Measurements from ENCODE around the gene HLA-A.

Gene HLA-A

DNA sequence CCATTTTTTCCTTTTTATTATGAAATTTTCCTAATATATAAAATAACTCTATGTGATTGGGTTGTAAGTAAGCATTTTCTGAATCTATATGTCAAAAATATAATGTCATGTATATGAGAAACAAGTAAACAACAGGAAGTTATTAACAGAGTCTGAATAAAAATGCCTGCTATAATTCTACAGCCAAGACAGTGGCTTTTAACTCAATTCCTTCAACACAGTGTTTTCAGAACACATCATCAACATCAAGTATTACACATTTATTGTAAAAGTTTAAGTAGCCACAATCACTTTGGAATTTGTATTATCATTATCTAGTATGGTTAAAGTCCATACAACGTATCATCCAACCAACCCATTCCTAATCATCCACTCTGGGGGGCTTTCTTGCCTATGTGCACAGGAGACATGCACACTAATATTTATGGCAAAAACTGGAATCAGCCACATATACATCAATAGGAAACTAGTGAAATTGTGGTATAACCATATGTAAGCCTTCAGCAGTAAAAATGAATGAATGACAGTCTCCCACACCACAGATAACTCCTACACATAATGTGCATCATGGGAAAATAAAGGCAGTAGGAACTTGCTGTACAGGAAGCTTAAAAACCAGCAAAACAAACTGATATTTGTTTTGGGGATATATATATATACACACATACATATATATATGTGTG, 6.9 kb upstream of the HLA-A start:
- DNase-seq: no peak

DNA sequence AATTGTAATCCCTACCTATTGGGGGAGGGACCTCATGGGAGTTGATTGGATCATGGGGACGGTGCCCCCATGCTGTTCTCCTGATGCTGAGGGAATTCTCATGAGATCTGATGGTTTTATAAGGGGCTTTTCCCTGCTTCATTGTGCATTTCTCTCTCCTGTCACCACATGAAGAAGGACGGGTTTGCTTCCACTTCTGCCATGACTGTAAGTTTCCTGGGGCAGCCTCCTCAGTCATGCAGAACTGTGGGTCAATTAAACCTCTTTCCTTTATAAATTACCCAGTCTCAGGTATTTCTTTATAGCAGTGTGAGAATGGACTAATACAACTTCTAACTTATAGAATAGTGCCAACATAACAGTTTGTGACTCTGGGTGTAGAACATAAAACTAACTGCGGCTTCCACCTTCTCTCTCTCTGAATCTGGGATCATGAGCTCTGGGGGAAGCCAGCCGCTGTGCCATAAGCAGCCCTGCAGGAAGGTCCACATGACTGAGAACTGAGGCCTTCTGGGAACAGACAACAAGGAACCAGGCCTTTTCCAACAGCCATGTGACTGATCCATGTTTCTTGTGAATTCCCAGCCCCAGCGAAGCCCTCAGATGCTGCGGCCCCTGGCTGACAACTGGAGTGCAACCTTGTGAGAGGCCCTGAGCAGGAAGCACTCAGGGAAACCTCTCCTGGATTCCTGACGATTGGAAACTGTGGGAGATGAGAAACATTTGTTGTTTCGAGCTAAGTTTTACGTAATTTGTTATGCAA, 3.4 kb upstream of the HLA-A start:
- DNase-seq: no peak

DNA sequence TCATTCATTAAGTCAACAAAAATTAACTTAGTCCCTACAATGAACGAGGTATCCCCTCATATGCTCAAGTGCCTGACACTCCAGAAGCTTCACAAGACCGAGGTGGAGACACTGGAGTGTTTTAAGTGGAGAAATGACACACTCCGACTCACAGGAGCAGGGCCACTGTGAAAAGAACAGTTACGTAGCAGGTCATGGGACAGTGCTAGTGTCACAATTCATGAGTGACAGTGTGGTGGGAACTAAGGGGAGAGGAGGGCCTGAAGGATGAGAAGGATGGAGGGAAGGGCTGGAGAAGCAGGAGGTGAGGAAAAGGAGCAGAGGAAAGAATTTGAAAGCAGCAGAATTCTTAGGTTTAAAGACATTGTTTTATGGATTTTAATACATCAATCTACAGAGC, 1.3 kb upstream of the HLA-A start:
- peak in 1 of 51 donors; percentile 9 for DNase-seq

DNA sequence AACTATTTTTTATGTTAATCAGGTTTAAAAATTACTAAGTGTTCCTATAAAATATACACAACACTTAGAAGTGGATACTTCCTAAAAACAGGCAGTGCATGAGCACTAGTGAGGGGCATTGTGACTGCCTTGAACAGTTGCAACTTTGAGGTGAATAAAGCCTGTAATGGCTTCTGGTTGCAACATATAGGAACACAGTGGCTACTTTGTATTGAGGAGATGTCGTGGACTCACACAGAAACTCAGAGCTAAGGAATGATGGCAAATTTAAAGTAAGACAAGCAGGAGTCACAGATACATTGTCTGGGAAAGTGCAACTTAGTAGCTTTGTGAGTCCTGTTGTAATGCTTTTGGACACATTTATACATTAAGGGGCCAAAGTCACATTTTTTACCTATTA, 861 bp upstream of the HLA-A start:
- no peak for DNase-seq

DNA sequence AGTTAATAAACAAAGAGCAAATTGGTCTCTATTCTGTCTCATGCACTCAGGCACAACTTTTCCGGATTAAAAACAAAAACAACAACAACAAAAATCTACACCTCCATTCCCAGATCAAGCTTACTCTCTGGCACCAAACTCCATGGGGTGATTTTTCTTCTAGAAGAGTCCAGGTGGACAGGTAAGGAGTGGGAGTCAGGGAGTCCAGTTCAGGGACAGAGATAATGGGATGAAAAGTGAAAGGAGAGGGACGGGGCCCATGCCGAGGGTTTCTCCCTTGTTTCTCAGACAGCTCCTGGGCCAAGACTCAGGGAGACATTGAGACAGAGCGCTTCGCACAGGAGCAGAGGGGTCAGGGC, 437 bp upstream of the HLA-A start:
- DNase-seq: peak in 1 of 51 donors; percentile 55

DNA sequence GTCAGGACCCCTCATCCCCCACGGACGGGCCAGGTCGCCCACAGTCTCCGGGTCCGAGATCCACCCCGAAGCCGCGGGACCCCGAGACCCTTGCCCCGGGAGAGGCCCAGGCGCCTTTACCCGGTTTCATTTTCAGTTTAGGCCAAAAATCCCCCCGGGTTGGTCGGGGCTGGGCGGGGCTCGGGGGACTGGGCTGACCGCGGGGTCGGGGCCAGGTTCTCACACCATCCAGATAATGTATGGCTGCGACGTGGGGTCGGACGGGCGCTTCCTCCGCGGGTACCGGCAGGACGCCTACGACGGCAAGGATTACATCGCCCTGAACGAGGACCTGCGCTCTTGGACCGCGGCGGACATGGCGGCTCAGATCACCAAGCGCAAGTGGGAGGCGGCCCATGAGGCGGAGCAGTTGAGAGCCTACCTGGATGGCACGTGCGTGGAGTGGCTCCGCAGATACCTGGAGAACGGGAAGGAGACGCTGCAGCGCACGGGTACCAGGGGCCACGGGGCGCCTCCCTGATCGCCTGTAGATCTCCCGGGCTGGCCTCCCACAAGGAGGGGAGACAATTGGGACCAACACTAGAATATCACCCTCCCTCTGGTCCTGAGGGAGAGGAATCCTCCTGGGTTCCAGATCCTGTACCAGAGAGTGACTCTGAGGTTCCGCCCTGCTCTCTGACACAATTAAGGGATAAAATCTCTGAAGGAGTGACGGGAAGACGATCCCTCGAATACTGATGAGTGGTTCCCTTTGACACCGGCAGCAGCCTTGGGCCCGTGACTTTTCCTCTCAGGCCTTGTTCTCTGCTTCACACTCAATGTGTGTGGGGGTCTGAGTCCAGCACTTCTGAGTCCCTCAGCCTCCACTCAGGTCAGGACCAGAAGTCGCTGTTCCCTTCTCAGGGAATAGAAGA, 978 bp downstream of the HLA-A start:
- DNase-seq: peak in 3 of 51 donors; percentile 5 to 30 (median 30)

DNA sequence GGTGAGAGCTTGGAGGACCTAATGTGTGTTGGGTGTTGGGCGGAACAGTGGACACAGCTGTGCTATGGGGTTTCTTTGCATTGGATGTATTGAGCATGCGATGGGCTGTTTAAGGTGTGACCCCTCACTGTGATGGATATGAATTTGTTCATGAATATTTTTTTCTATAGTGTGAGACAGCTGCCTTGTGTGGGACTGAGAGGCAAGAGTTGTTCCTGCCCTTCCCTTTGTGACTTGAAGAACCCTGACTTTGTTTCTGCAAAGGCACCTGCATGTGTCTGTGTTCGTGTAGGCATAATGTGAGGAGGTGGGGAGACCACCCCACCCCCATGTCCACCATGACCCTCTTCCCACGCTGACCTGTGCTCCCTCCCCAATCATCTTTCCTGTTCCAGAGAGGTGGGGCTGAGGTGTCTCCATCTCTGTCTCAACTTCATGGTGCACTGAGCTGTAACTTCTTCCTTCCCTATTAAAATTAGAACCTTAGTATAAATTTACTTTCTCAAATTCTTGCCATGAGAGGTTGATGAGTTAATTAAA, 3.0 kb downstream of the HLA-A start:
- DNase-seq: no peak

DNA sequence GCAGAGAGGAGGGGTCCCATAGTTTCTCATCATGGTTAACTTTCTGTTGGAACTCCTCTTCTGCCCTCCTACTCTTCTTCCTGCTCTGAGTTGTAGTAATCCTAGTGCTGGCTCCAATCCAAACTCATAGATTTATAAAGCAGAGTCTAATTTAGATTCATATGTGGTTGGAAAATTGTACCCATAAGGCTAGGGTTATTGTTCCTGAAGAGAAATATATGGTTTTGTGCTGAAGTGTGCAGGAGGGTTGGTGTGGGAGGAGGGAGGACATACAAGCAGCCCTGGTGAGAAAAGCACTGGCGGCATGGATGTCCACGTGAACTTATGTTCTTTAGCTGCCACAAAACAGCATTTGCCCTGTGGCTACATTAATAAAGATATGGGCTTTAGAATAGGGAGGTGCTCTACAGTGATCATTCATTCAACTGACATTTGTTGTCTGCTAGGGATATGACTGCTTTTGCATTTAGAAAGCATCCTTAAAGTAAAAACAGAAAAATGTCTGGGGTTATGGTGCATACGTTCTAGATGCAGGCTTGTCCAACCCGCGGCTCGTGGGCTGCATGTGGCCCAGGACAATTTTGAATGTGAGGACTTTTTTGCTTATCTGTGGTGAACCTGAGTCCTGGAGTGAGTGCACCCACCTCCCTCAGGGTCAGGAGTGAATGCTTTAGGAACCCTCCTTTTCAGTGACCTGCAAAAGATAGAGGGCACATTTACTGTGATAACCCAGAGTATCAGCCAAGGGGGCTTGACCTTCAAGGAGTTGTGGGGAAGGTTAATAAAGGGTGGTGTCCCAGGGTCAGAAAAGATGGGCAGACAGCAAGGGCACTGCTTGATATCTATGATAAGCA, 4.1 kb downstream of the HLA-A start:
- no peak for DNase-seq

DNA sequence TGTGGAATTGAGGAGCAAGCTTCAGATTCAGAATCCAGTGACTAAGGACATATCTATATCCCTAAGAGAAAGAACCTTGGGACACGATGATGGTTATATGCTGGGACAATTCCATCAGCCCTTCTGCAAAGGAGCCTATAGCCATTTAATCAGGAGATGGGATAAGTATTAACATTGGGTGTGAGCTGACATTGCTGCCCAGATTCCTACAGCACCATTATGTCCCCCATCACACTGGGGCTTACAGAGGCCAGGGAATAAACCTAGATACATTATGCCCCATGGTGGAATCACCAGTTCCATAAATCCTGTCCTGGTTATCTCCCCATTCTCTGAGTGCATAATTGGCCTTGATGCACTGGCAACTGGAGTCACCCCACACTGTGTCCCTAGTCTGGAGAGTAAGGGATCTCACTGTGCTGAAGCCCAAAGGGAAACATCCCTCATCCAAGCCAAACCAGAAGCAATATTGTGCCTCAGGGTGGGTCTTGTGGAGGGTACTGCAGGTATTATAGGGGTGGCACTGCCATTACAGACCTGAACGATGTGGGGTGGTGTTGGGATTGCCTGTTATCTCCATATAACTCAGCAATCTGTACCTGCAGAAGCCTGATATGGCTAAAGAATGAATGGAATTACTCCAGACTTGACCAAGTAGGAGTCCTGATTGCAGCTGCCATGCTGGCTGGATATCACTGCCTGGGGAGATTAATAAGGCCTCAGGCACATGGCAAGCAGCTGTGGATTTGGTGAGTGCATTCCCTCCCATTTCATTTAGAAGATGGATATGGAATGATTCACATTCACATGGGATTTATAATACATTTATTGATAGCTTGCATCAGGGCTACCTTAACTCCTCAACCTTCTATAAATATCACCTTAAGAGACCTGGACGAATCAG, 5.0 kb downstream of the HLA-A start:
- DNase-seq: no peak

DNA sequence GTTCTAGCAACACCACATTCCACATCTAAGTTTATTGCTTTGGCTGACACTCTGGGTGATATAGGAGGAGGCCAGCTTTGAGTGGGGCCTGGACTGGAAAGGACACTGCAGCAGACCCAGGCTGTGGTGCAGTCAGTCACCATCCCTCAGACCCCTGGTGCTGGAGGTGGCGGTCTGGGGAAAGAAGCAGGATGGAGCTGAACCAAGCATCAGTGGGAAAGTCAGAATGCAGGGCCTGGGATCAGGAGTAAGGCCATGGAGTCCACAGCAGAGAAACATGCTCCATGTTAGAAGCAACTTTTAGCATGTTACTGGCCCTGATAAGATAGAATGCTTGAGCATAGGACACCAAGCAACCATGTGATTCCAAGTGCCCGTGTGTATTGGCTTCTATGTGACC, 5.9 kb downstream of the HLA-A start:
- no peak for DNase-seq

DNA sequence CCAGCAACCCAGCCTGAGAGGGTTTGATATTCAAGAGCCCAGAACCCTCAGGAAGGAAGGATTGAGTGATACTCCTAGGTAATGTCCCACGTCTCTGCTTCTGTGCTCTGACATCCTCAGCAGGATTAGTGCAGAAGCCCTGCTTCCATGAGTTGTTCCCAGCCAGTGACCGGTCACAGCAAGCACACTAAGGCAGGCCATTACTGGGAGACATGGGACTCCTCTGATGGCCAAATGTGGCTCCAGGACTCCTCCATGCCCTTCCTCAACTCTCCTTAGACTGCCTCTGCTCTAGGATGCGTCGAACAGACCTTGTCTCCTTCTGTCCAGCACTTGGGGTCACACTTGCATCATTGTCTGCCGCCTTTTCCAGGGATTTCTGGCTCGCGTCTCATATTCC, 7.6 kb downstream of the HLA-A start:
- DNase-seq: no peak

DNA sequence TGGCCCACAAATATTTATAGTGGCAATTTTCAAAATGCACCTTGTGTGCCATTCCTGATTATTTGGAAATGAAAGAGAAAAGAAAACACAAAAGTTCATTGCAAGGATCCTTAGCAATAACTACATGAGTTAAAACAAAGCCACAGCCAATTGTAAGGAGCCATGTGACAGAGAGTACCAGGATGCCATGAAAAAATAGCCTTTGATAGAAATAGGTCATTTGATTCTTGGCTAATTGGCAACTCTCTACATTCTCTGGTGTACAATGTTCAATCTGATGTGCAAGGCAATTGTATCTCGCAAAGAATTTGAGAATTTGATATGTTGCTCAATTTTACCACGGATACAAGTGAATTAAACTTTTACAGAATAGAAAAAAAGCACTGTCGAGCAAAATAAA, 9.6 kb downstream of the HLA-A start:
- DNase-seq: no peak

DNA sequence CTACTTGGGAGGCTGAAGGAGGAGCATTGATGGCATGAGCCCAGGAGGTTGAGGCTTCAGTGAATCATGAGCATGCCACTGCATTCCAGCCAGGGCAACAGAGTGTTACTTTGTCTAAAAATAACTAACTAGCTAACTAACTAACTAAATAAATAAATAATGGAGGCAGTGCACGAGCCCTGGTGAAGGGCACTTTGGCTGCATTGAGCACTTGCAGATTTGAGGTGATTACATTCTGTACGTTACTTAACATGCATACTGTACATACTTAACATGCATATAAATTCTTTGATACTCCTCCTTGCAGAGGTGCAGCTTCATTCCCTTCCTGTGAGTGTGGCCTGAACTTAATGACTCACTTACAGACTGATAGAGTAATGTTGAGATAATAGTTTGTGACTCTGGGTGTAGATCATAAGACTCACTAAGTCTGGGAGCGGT, 10.7 kb downstream of the HLA-A start:
- no peak for DNase-seq

DNA sequence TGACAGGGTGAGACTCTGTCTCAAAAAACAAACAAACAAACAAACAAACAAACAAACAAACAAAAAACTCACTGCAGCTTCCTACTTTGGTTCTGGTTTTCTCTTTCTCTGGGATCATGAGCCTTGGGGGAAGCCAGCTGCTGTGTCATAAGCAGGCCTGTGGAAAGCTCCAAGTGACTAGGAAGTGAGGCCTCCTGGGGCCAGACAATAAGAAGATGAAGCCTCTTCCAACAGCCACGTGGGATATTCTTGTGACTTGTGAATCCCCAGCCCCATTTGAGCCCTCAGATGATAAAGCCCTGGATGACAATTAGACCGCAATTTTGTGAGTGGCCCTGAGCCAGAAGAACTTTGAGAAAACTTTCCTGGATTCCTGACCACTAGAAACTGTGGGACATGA, 11.4 kb downstream of the HLA-A start:
- DNase-seq: no peak

DNA sequence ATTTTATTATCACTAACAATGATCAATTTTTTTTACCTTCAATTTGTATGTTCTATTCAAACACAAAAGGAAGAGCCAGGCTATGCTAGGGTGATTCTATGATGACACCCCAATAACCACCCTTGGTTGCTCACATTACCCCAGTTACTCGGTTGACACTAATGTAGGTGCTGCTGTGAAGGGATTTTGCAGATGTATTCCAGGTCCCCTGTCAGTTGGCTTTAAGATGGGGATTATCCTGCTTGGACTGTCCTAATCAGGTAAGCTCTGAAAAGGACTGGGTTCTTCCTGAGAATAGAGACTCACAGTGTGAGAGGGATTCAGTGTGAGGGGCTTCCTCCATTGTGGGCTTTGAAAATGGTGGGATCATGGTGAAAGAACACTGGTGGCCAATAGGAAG, 11.9 kb downstream of the HLA-A start:
- DNase-seq: no peak

DNA sequence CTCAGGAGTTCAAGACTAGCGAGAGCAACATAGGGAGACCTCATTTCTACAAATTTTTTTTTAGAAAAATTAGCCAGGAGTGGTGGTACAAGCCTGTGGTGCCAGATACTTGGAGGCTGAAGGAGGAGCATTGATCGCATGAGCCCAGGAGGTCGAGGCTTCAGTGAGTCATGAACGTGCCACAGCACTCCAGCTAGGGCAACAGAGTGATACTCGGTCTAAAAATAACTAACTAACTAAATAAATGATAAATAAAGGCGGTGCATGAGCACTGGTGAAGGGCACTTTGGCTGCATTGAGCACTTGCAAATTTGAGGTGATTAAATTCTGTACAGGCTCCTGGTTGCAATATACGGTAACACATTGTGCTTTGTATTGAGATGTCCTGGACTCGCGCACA, 13.5 kb downstream of the HLA-A start:
- no peak for DNase-seq

DNA sequence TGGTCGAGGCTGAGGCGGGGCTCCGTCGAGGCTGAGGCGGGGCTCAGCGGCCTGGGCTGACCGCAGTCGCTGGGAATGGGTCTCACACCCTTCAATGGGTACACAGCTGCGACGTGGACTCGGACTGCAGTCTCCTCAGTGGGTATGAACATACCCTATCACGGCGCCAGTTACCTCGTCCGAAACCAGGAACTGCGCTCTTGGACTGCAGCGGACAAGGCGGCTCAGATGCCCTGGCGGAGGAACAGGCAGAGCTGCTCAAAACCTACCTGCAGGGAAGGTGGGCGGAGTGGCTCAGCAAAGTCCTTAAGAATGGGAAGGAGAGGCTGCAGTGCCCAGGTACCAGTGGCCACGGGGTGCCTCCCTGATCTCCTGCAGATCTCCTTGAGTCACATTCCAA, 14.2 kb downstream of the HLA-A start:
- no peak for DNase-seq

DNA sequence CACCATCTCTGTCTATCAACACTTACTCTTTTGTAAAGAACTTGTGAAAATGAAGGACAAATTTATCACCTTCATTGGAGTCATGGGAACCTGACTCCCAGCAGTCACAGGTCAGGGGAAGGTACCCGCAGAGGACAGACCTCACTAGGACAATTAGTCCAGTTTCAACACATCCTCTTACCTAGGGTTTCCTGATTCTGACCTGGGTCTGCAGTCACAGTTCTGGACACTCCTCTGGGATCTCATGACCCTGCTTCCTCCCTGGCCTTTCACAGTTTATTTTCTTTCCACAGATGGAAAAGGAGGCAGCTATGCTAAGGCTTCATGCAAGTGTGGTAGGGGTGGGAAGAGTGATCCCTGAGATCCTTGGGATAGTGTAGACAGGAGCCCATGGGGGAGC, 15.7 kb downstream of the HLA-A start:
- DNase-seq: no peak

DNA sequence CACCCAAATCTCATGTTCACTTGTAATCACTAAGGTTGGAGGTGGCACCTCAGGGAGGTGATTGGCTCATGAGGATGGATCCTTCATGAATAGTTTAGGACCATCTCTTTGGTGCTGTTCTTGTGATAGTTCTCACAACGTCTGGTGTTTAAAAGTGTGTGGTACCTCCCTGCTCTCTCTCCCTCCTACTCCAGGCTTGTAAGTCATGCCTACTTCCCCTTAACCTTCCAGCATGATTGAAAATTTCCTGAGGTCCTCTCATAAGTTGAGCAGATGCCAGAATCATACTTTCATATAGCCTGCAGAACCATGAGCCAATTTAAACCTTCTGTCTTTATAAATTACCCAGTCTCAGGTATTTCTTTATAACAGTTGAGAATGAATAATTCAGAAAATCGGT, 16.6 kb downstream of the HLA-A start:
- no peak for DNase-seq

DNA sequence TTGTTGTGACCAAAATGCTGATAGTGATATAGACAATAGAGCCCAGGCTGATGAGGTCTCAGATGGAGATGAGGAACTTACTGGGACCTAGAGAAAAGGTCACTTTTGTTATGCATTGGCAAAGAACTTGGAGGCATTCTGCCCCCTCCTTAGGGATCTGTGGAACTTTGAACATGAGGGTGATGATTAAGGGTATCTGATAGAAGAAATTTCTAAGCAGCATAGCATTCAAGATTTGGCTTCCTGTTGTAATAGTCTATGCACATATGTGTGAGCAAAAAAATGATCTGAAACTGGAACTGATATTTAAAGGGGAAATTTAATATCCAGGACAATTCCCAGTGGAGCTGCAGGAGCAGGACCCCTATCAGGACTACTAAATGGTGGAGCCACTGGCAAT, 17.1 kb downstream of the HLA-A start:
- no peak for DNase-seq

All from hypothalamus (tissue), 51 donors.